Stimulated activated CD8-positive, alpha-beta memory T cell treated with anti-CD3 and anti-CD28 coated beads, Interleukin-4, amount 100 ng/mL, for 4 hours (primary cell): ENCODE data around the gene ERCC2.

Source experiments
- DNase-seq, 2 donors: peaks; one replicate each; pipeline ENCODE4 v3.0.0-alpha.2; 2020; ENCODE audit warnings: low read depth in 2 of 2, low spot score in 1 of 2

The ERCC2 gene

DNA sequence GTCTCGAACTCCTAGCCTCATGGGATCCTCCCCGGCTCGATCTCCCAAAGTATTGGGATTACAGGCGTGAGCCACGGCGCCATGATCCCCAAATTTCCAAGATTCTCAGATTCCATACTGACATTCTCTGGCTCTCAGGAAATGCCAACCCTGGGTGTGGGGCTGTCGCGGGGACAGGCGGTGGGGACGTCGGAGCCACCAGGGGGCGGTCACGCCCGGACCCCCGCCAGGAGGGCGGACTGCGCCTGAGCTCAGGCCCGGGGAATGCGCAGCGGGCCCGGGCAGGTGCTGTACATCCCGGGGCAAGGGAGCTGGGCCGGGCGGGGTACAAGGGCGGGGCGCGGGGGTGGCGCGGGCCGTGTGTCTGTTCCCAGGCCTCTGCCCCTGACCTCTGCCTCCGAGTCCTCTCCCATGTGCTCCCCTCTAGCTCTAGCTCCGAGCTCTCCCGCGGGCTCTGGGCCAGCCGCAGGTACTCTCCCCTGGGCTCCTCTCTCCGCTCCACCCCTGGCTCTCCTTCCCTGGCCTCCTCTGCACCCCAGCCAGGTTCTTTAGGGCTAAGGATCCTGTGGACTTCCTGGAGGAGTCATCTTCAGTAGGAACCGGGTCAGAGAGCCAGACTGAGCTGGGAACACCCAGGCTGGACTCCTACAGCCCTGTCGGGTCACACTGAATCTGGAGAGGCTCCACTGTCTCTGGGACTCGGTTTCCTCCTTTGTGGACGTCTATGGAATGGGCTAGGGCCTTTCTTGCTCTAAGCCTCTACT lies 32.1 kb upstream of the ERCC2 start:
- DNase-seq, result no peak

DNA sequence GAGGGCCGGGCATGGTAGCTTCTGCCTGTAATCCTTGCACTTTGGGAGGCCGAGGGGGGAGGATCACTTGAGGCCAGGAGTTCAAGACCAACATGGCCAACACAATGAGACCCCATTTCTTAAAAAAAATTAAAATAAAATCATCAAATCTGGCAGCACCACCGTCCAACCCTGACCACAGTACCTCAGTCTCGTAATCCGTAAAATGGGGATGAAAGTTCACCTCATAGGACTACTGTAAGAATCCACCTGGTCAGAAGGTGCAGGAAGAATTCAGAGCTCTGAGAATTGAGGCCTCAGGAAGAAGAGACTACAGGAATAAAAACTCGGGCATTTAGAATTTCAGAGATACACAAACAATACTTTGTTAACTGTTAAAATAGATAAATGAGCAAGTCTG lies 31.4 kb upstream of the ERCC2 start:
- DNase-seq, result no peak

DNA sequence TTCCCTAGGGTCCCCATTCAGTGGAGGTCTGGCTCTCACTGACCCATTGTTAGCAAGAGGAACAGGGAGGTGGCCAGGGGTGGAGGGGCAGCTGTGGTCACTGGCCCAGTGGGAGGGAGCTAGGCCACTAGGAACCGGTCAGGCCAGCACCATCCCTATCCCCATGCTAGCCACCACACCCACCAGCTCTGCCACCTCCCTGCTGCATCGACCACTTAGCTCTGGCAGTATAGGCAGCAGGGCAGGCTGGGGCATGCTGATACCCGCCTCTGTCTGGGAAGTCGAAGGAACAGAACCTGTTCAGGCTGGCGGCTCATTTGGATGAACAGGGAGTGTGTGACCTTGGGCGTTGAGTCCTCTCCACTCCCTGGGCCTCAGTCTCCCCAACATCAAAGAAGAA lies 29.8 kb upstream of the ERCC2 start:
- DNase-seq, result no peak

DNA sequence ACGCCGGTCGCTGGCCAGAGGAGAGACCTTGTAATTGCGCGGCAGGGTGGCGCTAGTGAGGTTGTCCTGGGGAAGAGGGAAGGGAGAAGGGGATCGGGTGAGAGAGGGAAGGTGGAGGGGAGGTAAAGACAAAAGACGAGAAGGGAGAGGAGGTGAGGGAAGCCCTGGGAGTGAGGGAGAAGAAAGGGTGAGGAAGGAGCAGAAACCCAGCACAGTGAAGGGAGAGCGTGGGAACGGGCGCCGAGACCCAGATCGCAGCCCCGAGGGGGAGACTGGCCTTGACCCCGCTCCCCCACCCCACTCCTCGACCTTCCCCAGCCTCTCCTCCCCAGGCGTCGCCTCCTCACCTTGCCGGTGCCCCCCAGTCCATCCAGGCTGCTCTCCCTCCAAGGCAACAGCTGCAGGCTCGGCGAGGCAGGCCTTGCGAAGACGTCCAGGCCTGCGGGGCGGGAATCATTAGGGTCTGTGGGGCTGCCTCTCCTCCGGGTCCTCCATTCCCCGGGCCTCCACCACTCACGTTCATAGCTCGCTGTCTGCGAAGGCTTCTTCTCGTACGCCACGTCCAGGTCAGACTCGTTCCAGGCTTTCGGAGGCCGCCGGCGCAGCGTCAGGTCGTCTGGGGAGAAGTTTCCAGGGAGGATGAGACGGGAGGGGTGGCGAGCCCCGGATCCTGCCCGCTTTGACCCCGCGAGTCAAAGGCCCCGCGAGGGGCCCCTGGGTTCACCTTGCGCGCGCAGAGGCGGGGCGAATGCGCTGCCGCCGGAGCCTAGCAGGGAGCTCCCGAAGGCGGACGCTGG lies 25.6 kb upstream of the ERCC2 start:
- DNase-seq, result no peak

DNA sequence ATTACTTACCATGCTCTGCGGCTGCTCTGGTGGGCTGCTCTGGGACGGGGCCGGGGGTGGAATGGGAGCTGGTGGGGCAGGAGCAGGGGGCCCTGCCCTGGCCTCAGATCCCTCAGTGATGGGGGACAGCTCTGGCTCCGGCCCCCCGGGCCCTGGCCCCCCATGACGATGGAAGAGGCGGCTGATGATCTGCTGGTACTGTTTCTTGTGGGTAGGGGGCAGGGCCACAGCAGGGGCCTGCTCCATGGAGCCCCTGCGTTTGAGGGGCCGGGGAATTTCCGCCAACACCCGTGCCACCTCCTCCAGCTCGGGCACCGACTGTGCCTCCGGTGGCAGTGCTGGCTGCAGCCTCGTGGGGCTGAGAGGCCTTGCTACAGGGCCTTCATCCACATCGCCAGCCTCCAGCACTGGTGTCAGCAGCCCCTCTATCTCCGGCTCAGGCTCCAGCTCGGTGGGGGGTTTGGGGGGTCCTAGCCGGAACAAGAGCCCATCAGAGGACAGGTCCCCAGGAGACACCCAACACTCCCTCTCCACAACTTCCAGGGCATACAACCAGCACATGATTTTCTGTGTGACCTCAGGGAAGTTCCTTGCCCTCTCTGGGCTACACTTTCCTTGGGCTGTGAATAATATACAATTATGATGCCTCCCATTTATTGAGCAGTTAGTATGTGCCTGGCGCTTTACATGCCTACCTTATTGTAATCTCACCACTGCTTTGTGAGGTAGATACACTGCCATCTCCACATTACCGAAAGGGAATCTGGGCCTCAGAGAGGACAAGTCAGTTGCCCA lies 21.7 kb upstream of the ERCC2 start:
- DNase-seq, result no peak

DNA sequence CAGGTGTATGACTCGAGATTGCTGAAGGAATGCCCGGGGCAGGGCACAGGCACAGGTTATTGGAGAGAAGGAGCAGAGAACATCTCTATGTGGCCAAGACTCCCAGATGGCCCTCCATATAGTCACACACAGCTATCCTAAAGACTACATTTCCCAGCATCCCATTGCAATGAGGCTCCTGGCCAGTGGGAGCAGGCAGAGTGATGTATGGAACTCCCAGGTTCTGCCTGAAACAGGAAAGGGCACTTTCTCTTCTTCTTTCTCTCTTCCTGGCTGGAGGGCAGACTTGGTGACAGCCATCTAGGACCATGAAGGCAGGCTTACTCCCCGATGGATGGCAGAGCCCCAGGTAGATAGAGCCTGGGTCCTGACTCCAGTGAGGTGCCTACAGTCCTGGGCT lies 21.0 kb upstream of the ERCC2 start:
- DNase-seq, result no peak

DNA sequence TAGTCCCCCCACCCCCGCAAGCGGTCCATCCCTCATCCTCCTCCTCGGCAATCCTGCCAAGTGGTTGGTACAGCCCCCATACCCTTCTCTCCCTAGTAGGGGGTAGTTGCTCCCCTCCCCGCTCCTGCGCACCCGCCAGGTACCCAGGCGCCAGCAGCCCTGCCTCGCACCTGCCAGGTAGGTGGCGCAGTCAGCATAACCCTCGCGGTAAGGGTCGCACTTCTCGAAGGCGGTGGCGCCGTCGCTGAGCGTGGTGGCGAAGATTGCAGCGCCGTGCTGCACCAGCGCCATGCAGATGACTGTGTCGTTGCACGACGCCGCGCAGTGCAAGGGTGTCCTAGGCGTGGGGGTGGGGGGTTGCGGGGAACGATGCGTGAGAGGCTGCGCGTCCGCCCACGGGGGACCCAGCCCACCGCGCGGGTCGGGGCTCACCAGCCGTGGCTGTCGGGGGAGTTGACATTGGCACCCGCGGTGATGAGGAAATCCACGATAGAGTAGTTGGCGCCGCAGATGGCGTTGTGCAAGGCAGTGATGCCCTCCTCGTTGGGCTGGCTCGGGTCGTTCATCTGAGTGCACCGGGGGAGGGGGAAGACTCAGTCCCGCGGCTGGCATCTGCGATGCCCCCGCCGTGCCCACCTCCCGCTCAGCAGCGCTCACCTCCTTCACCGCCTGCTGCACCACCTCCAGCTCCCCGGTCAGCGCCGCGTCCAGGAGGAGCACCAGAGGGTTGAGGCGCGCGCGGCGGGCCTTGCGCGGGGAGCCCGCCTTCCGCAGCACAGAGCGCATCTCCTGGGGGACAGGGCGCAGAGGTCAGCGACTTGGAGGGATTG lies 15.2 kb upstream of the ERCC2 start:
- DNase-seq, result no peak

DNA sequence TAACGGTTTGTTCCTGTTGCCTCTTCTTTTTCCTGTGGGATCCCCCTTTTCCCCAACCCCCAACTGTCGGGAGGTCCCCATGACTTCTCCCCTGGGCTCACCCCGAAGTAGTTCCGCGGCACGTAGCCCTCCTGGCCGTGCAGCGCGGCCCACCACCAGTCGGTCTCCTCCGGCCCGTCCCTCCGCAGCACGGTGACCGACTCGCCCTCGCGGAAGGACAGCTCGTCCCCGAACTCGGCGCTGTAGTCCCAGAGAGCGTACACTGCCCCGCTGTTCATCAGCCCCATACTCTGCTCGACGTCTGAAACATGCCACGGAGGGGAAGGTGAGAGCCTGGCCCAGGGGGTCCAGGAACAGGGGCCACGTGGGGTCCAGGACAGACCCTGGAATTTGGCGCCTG lies 12.1 kb upstream of the ERCC2 start:
- DNase-seq, result no peak

DNA sequence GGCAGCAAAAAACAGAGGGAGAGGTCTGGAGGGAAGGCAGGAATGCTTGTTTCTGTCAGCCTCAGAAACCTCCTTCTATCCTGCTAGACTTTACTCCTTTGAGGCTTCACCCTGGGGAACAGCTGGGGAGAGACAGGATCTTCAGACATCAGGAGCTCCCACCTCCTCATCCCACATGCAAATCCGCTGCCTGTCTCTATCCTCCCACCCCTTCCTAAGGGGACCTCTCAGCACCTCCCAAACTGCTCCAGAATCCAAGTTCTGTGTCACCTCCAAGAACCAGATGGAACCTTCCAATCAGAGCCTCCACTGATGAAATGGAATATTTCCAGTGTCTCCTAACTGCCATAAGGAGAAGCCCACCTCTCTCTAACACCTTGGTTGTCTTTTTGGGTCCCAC lies 9.7 kb upstream of the ERCC2 start:
- DNase-seq, result no peak

DNA sequence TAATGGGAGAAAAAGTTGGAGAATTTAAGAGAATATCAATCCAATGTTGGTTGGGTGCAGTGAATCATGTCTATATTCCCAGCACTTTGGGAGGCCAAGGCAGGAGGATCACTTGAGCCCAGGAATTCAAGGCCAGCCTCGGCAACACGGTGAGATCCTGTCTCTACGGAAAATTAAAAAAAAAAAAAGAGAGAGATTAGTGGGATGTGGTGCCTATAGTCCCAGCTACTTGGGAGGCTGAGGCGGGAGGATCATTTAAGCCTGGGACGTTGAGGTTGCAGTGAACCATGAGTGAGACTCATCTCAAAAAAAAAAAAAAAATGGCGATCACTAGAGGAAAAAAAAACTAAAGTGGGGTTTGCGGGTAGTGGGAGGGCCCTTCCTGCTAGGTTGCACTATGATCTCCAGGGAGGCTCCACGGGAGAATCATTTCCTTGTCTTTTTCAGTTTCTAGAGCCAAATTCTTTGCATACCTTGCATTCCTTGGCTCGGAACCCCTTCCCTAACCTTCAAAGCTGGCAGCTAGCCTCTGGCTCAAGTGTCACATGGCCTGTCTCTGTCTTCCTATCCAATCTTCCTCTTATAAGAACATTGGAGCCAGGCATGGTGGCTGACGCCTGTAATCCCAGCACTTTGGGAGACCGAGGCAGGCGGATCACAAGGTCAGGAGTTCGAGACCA lies 5.8 kb upstream of the ERCC2 start:
- no peak for DNase-seq

DNA sequence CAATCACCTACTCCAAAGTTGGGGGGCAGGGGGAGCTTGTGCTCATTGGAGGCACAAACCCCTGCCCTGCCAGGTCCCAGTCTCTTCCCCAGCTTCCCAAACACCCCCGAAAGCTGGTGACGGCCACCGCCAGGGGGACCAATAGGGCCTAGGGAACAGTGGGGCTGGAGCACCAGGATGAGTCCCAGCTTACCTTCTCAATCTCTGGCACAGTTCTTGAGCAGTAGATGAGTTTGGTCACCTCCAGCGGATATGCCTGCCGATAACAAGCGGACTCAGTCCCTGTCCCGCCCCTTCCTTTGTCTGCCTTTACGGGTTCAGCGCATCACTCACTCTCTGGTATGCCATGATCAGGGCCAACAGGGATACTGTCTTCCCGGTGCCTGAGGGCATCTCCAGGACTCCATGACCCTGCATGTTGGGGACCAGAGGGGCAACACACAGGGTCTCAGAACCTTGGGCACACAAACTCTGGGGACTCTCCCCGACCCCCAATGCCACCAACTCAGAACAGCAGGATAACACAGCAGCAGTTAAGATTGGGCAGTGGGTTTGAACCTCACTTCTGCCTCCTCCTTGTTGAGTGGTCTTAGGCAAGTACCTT lies 1.5 kb downstream of the ERCC2 start:
- no peak for DNase-seq

DNA sequence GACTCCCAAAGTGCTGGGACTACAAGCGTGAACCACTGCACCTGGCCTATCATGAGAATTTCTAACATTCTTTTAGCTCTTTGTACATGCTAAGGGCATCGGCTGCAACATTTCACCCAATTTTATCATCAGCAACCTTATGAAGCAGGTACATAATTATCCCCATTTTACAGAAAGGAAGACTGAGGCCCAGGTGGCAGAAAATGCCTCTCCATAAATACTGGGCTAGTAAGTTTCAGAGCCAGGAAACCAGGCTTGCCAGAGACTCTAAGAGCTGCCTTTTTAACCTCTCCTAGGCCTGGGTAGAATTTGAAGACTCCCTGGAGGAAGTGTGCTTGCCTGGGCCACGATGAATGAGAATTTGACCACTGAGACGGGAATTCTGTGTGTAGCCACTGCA lies 2.2 kb downstream of the ERCC2 start:
- no peak for DNase-seq

DNA sequence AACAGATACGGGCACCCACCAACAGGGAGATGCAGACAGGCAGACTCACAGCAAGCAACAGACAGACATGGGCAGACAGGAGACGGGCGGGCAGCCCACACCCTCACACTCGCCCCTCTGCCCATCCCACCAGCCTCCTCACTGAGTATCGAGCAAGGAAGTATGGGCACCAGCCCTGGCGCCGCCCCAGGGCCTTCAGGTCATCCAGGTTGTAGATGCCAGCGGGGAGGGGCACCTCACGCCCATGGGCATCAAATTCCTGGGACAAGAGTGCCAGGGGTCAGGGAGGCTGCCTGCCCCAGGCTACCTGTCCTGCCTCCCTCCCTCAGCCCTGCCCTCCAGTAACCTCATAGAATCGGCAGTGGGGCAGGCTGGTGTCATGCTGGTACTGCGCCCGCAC lies 5.7 kb downstream of the ERCC2 start:
- DNase-seq, result no peak

DNA sequence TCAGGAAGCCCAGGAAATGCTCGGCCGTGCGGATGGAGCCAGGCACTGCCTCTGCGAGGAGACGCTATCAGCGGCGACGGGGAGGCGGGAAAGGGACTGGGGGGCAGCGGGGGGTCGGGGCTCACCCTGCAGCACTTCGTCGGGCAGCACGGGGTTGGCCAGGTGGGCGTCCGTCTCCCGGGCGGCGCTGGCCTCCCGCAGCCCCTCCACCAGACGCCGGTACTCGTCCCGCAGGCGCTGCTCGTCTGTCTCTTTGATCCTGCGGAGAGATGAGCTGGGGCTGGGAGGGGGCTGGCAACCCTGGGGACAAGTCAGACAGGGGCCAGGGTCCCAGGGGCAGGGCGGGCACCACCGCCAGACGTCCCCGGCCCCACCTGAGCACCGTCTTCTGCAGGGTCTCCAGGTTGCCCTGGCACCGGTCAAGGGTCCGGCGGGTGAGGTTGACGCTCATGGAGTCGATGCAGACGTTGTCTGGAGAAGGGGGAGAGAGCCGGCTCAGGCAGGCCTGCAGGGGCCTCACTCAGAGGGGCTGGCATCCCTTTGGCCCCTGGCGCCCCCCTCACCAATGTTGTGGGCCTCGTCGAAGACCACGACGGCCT lies 6.4 kb downstream of the ERCC2 start:
- no peak for DNase-seq

DNA sequence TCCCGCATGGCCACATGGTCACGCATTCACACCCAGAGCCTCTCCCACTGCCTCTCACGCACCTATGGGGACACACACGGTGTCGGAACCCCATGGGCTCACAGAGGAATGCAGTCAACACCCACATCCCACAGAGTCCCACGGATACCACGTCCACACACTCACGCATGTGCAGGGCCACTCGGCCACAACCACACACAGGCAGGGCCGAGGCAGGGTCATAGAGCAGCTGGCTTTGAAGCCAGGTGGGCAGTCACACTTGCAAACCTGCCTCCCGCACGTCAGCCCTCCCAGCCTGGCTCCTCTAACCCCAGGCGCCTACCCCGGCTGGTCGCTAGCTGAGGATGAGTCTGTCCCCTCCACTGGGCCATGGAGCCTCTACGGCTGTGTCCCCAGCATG lies 8.1 kb downstream of the ERCC2 start:
- no peak for DNase-seq

DNA sequence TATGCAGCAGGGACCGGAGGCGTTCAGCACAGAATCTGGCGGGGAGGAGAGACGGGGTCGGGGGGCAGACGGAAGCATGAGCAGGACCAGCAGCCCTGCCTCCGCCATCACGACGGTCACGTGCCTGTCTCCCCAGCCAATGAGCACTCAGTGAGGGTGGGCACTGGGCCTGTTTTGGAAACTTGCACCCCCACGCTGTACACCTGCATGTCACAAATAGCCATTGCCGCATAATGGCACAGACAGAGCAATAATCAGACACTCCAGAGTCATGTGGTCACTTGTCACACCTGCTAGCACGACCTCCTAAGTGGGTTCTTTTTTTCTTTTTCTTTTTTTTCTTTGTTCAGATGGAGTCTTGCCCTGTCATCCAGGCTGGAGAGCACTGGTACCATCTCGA lies 8.8 kb downstream of the ERCC2 start:
- DNase-seq, result no peak

DNA sequence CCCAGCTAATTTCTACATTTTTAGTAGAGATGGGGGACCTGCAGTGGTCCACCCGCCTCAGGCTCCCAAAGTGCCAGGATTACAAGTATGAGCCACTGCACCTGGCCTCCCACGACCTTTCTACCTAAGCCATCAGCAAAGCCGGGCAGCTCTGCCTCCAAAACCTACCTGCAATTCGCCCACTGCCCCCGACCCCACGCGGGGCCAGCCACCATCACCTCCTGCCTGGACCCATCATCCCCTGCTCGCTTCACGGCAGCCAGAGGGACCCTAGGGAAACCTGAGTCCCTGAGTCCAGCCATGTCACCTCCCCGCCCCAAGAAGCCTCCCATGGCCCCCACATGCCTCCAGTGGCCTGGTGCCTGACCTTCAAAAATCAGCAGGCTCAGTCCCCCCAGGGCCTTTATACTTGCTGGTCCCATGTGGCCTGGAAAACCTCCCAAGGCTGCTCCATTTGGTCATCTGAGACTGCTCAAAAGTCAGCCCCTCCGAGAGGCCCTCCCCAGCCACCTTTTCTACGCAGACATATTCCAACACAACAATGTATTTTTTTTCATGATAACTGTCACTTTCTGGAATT lies 12.1 kb downstream of the ERCC2 start:
- DNase-seq, result no peak

DNA sequence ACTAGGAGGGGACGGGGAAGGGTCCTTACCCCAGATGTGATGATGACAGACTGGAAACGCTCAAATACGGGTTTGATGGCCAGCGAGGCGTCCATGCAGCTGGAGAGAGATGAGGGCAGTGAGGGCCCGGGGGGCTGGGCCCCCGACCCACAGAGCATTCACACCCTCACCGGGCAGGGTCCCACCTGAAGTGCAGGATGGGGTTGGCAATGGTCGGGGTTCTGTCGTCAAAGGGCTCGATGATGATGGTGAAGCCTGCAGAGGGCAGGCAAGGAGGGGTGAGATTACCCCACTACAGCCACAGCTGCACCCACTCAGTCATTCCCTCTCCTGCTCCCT lies 13.0 kb downstream of the ERCC2 start:
- DNase-seq, result no peak

DNA sequence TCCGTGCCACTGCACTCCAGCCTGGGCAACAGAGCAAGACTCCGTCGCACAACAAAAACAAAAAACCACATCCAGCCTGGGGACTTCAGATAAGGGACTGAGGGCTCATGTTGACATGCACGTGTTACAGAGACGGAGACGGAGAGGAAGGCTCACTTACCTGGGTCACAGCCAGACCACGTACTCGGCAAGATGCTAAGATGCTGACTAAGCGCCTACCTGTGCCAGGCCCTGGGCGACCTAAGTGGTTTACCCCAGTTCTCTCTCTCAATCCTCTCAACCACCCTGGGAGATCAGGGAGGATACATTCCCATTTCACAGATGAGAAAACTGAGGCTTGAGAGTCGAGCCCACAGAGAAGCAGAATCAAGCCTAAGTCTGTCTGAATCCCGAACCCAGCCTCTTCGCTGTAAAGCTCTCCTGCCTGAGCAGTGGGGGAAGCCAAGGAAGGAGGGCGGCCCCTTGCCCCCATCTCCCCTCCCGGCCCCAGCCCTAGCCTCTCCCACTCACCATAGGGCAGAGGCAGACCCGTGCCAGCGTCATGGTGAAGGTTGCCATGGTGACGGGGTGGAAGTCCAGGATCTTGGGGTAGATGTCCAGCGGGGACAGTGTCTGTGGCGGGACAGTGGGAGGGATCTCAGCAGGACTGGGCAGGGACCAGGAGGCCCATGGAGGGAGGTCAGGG lies 13.5 kb downstream of the ERCC2 start:
- no peak for DNase-seq
